AG10803 (cell line): ENCODE data around the gene STAMBP.

ENCODE experiments used
- DNase-seq: peaks from one replicate; pipeline ENCODE4 v3.0.0; 2010; ENCODE audit warnings: low read depth
- H3K4me3 ChIP-seq: 2 replicates; pipeline ENCODE4 v1.5.1; 2011; ENCODE audit warnings: mild to moderate bottlenecking, low read length, control low read depth
- CTCF ChIP-seq: conservative IDR thresholded peaks from 2 replicates; pipeline ENCODE4 v1.5.1; 2011; ENCODE audit warnings: mild to moderate bottlenecking, low read length, control low read depth, inconsistent platforms

Gene STAMBP

GRCh38 chr2:73908689-73909652 lies 80.2 kb downstream of the STAMBP start:
- H3K4me3 ChIP-seq = no peak overlapping the region
- TF ChIP-seq CTCF = no peak
- DNase-seq = no peak

- no peak overlapping the region for H3K4me3 ChIP-seq
- DNase-seq = no peak
- no peak for TF ChIP-seq CTCF
Observed at GRCh38 chr2:73910873-73911547, 82.2 kb downstream of the STAMBP start.

GRCh38 chr2:73911548-73912208 lies 82.9 kb downstream of the STAMBP start:
- TF ChIP-seq CTCF = no peak
- DNase-seq = no peak
- no peak overlapping the region for H3K4me3 ChIP-seq

- no peak for DNase-seq
- TF ChIP-seq CTCF = no peak
- no peak overlapping the region for H3K4me3 ChIP-seq
Observed at GRCh38 chr2:73913414-73914054, 84.8 kb downstream of the STAMBP start.

GRCh38 chr2:73914667-73915066 lies 85.9 kb downstream of the STAMBP start:
- TF ChIP-seq CTCF = no peak
- no peak overlapping the region for H3K4me3 ChIP-seq
- DNase-seq = no peak

GRCh38 chr2:73915437-73915993 lies 86.8 kb downstream of the STAMBP start:
- DNase-seq = no peak
- TF ChIP-seq CTCF = no peak
- no peak overlapping the region for H3K4me3 ChIP-seq
